ENCODE data around the gene PCNA.
A peak's percentile ranks its signal among the peaks of the same experiment; 100 is the strongest.
"Not testable (repeated sequence)": the region's sequence is repeated elsewhere in the genome, so short reads cannot be mapped to it uniquely, and the experiment has no call there.

The PCNA gene

GRCh38 chr20:5095931-5096330 is 23.8 kb downstream of the PCNA start:
- DNase-seq: no peak

DNA sequence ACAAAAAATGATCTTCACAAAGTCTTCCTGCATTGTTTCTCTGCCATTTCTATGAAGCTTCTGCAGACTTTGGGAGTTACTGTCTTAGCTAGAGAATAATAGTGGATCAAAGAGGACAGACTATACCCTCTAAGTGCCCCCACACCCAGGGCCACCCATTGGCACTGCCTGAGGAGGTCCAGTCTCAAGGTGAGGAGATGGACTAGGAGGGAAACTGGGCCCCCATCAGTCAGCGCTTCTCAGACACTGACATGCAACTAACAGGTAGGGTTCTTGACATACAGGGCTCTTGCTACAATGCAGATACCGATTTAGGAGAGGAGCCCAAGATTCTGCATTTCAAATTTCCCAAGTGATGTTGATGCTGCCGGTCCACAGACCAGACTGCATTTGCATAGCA is 24.3 kb downstream of the PCNA start:
- DNase-seq: no peak

DNA sequence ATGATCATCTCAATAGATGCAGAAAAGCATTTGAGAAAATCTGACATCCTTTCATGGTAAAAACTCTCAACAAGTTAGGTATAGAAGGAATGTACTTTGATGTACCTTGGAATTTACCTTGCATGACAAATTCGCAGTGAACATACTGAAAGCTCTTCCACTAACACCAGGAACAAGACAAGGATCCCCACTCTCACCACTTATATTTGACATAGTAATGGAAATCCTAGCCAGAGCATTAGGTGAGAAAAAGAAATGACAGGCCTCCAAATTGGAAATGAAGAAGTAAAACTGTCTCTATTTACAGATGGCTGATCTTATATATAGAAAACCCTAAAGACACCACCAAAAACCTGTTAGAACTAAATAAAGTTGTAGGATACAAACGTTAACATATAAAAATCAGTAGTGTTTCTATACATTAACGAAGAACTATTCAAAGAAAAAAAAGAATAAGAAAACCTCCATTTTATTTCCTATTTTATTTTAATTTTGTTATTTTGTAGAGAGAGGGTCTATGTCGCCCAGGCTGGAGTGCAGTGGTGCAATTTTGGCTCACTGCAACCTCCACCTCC is 26.9 kb downstream of the PCNA start:
- DNase-seq: no peak

DNA sequence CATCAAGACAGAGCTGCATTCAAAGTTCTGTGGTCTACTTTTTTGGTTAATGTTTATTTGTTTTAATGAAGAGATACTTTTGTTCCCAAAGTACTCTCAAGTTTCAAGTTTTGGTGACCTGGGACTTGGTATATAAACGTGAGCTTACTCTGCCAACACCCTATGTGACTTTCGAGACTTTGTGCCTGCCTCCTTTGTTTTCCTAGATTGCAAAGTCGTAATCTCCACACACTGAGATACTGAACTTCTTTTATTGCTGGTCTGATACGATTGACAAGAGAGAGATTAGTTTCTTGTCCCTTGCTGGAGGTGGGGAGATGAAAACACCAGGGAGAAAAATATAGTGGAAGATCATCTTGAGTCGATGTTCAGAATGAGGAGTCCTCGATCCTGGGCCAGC is 27.9 kb downstream of the PCNA start:
- DNase-seq: no peak

DNA sequence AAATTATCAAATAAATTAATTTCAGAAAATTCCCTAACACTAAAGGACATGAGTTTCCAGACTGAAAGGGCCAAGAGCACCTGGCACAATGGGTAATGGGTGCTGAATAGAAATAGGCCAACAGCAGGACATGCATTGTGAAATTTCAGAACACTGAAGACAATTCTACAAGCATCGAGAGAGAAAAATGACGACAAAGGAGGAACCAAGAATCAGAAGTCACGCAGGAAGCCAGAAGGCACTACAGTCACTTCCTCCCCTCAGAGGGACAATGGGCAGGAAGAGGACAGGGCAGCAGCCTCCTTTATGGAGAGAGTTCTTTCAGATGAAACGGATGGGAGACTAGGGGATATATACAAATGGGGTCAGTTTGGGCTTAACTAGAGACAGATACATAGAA is 29.6 kb downstream of the PCNA start:
- DNase-seq: no peak

- no peak for DNase-seq
Measured at GRCh38 chr20:5088688-5089087, 31.1 kb downstream of the PCNA start.

GRCh38 chr20:5085380-5085779 is 34.4 kb downstream of the PCNA start:
- DNase-seq: no peak

DNA sequence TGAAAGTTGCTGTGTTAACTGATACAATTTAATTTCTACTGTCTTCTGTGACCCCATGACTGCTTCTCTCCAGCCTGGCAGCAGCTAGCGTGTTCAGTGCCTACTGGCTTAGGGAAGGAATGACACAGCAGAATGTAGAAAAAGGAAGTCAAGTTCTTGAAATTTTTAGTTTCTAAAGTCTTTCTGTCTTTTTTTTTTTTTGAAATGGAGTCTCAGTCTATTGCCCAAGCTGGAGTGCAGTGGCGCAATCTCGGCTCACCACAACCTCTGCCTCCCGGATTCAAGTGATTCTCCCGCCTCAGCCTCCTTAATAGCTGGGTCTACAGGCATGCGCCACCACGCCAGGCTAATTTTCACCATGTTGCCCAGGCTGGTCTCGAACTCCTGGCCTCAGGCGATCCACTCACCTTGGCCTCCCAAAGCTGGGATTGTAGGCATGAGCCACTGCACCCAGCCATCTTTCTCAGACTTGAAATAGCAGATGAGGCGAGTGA is 39.3 kb downstream of the PCNA start:
- DNase-seq: peak in 1 of 2 experiments; percentile 19

GRCh38 chr20:5078399-5078958 is 41.3 kb downstream of the PCNA start:
- DNase-seq: peak; percentile 73 to 83

DNA sequence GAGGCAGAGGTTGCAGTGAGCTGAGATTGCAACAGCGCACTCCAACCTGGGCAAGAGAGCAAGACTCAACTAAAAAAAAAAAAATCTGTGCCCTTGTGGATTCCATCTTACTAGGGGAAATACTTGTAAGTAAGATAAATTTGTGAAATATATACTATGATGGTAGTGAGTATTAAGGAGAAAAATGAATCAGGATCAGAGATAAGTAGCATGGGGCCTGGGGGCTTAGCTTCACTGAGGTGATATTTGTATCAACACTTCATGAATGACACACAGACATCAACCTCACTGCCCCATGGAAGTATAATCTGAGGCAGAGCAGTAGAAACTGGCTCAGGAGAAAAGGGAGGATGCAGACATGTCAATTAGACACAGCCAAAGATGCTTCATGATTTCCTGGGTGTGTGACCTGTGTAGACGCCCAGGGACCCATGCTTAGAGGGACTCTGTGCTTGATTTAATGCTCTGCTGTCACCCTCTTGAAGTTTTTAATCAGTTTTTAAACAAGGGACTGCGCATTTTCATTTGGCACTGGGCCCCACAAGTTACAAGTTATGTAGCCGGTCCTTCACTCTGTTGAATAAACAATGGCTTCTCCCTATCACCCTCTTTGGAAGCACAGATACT is 41.9 kb downstream of the PCNA start:
- peak in 1 of 2 experiments; percentile 13 for DNase-seq

DNA sequence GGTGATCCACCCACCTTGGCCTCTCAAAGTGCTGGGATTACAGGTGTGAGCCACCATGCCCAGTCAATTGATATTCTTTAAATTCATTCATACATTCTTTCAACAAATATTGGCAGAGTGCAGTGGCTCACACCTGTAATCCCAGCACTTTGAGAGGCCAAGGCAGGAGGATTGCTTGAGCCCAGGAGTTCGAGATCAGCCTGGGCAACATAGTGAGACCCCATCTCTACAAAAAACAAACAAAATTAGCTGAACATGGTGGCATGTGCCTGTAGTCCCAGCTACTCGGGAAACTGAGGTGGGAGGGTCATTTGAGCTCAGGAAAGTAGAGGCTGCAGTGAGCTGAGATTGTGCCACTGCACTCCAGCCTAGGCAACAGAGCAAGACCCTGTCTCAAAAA is 42.8 kb downstream of the PCNA start:
- not testable (repeated sequence) for DNase-seq

GRCh38 chr20:5074232-5074674 is 45.5 kb downstream of the PCNA start:
- DNase-seq: no peak

- DNase-seq: no peak
Measured at GRCh38 chr20:5073660-5074231, 46.0 kb downstream of the PCNA start.

DNA sequence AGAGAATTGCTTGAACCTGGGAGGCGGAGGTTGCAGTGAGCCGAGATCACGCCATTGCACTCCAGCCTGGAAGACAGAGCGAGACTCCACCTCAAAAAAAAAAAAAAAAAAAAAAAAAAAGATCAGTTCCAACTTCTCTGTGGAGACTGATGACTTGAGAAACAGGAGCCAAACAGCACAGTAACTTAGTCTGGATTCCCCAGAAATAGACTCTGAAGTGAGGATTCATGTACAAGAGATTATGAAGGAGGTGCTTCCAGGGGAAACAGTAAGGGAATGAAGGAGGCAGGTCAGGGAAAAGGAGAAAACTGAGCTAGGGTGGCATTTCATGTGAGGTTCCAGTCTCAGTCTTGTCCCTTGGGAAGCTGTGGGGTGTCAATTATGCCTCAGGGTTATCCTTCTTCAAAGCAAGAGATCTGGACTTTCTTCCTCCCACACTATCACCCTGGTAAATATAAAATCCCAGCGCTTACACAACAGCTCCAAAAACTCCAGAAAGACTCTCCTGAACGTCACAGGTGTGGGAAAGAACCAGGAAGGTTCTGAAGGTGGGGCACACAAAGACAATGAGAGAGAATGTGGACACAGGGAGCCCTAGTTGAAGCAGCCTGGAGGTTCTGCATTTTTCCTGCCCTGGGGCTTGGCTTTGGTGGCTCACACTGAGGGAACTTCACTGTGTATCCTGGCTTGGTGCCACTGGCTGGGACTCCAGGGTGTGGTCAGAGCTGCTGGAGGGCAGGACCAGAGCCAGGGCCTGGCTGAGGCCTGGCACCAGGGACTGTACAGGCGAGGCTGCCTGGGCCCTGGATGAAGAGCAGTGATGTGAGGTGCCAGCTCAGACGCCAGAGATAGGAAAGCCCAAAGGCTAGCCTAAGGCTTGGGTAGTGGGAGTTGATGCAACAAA is 46.8 kb downstream of the PCNA start:
- DNase-seq: no peak

- DNase-seq: not testable (repeated sequence)
Measured at GRCh38 chr20:5071942-5072341, 47.8 kb downstream of the PCNA start.

GRCh38 chr20:5070570-5070969 is 49.2 kb downstream of the PCNA start:
- no peak for DNase-seq

GRCh38 chr20:5070081-5070480 is 49.7 kb downstream of the PCNA start:
- DNase-seq: no peak

DNA sequence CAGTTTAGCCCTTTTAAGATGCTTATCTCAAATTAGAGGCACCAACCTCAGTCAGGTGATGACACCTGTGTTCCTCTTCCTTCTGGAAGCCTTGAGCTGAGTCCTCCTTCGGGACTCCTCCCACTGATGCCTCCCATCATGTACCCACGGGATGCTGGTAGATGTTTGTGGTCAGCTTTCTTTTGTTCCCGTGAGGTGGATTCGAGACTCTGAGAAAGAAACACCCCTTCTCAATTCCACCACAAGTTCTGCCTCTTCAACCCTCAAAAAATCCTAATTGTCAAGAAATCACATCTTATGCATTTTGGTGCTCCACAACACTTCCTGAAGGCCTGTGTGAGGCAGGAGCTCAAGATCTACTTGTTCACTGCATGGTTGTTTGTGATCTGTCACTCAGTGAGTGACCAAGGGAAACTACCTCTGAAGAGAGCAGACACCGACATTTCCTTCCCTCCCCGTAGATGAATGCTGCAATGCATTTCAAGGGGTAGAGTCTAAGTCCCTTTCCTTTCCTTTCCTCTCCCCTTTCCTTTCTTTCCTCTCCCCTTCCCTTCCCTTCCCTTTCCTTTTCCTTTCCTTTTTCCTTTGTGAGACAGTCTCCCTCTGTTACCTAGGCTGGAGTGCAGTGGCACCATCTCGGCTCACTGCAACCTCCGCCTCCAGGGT is 50.5 kb downstream of the PCNA start:
- no peak for DNase-seq

- DNase-seq: no peak
Measured at GRCh38 chr20:5067877-5068645, 51.7 kb downstream of the PCNA start.

- DNase-seq: no peak
Measured at GRCh38 chr20:5065879-5066383, 53.8 kb downstream of the PCNA start.

DNA sequence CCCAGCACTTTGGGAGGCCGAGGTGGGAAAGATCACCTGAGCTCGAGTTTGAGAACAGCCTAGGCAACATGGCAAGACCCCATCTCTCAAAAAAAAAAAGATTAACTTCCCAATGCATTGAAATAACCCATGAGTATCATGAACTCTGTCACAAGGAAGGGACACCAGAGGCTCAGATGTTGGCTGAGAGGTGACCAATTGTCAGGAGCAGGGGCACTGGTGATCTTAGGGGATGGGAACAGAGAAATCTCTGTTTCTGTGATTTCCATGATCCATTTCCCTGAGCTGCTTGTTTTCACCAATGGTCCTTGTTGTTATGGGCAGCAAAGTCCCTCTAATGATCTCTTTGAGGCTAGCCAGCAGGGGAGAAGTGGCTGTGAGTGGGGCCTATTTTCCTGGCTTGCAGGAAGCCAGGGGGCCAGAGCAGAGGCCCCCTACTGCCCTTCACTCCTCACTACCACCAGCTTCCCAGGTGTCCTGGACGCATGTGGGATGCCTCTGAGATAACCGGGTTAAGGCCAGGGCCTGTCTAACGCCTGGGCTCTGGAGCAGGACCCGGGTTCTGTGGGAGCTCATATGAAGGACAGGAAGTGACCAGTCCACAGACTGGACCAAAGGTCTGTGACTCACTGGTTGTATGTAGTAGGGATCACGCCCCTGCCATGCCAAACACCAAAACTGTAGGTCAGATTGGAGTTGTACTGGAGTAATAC is 54.4 kb downstream of the PCNA start:
- DNase-seq: no peak
